Fibroblast of skin of left quadriceps (primary cell): ENCODE measurements around the gene TMEM106C.

Source experiments
- DNase-seq, 2 experiments: peaks; one replicate each; pipeline ENCODE4 v3.0.0-alpha.2; 2013; ENCODE audit warnings: low read depth in 2 of 2

Gene TMEM106C

GRCh38 chr12:47963340-47964040 lies at the start of gene TMEM106C:
Gene TMEM106C, plus strand, starts transcription at chr12:47963596. Its CDS starts 641 bp downstream, at chr12:47964237.
- peak; percentile 74 to 75 for DNase-seq

DNA sequence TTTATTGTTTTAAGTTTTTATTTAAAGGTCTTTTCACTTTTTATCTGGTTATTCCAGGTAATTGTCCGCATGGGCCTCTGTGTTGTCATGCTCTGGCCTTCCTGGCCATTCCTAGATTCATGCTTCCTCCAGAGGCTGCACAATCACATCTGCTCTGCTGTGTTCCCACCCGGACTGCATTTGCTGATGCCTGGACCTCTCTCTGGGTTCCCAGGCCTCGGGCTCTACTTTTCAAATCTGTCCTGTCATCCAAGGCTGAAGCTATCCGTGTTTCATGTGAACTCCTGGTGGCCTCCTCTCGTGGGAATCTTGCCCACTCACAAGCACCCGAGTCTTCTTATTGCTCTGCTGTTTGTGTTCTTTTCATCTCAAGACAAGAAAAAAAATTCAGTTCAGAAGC lies 42.5 kb upstream of the TMEM106C start:
- no peak for DNase-seq

DNA sequence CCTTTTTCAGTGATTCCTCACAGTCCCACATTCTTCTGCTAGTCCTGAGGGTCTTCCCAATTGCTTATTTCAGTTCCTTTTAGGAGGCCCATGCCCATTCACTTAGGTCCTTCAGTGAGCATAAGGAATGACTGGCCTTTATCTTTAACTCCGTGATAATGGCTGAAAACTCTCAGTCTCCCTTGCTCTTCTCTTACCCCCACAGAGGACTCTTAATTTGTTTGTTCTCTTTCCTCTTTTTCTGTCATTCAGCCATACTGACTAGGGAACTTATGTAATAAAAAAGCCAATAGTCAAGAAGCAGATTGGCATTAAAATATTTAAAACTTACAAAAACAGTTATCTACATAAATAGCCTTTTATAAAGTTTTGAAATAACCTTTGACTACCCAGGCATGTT lies 41.5 kb upstream of the TMEM106C start:
- DNase-seq: no peak

DNA sequence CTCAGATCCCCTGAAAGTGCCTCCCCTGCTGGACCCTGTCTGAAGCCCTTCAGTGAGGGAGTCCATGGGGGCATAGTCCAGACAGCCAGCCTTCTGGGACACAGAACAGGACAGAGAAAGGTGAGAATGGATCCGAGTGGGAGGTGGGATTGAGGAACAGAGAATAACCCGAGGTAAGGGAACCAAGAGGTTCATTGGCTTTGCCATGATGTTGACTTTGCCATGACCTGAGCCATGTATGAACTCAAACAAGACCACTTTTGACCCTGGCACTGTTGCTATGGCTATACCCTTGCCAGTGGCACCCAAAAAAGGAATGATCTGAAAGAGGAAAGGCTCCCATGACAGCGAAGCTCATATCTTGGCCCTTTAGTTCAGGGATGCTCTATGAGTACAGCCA lies 36.0 kb upstream of the TMEM106C start:
- DNase-seq: no peak

DNA sequence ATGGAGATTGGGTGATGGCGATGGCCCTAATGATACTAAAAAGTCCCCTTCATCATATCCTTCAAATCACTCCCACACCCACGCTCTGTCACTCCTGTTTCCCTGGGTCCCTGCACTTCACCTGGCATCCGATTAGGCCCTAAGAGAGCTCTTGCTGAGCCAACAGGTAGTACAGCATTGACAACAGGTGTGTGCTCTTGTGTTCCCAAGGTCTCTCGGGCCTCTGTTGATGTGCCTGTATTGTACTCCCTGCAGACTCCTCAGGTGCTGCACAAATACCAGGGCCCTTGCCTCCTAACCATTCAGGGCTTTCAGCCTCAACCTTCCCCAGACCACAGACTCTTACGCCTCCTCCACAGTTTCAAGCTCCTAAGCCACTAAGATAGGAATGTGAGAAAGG lies 32.8 kb upstream of the TMEM106C start:
- no peak for DNase-seq

DNA sequence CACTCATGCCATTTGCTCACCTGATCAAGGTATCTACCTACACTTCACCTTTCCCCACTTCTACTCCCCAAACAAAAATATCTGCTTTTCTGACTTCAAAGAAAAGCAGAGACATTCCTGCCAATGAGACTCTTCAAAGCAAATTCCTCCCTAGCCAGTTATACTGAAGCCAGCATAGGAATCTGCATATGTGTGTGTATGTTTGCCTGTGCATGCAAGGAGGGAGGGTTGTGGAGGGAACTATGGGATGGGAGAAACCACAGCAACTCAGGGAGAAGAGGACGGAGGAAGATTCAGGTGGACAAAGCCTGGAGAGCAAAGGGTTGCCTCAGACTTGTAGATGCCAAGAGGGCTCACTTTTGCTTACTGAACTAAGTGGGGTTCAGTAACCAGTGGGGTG lies 32.2 kb upstream of the TMEM106C start:
- DNase-seq: no peak

- peak; percentile 46 to 51 for DNase-seq
Measured at GRCh38 chr12:47935184-47935583, 28.2 kb upstream of the TMEM106C start.

DNA sequence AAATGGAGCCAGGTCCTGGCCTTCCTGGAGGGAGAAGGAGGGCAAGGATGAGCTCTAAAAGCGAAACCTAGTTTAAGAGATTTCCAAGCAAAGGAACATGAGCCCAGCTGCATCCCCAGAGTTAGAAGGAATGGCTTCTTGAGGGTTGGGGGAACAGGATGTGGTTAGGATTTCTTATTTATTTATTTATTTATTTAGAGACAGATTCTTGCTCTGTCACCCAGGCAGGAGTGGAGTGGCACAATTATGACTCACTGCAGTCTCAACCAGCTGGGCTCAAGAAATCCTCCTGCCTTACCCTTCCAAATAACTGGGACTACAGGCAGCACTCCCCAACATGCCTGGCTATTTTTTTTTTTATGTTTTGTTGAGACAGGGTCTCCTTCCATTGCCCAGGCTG lies 25.3 kb upstream of the TMEM106C start:
- no peak for DNase-seq

- DNase-seq: no peak
Measured at GRCh38 chr12:47938594-47938993, 24.8 kb upstream of the TMEM106C start.

- DNase-seq: no peak
Measured at GRCh38 chr12:47939009-47939601, 24.3 kb upstream of the TMEM106C start.

GRCh38 chr12:47940773-47941474 lies 22.5 kb upstream of the TMEM106C start:
- DNase-seq: no peak

DNA sequence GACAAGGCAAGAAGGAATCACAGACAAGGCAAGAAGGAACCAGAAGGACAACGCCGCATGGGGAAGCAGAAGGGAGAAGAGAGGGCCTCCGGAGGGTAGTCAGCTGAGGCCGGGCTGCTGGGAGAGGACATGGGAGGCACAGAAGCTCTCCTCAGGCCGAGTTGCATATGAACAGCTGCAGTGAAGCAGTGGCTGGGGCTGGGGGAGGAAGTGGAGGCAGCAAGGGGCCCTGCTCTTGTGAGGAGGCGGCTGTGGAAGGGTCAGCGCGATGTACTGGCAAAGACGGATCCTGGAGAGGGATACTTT lies 22.0 kb upstream of the TMEM106C start:
- no peak for DNase-seq

GRCh38 chr12:47941871-47942613 lies 21.4 kb upstream of the TMEM106C start:
- no peak for DNase-seq

DNA sequence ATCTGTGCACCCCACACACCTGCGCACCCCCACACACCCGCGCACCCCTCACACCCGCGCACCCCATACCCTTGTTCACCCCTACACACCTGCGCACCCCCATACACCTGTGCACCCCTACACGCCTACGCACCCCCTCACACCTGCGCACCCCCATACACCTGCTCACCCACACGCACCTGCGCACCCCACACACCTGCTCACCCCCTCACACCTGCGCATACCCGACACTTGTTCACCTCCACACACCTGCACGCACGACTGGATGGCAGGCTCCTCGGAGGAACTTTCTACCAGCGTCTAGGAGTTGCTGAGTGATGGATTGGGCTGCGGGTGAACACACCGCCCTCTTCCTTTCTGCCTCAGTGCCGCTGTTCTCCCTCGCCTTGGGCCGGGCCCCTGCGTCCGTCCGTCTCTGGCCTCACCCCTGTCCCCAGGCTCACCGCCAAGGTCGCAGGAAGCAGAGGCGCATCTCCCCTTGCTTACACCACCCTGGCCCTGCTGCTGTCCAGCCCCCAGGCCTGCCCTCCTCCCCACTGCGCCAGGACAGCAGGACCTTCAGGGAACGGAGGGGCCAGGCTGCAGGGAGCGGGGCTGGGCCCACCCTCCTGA lies 20.7 kb upstream of the TMEM106C start:
- no peak for DNase-seq

GRCh38 chr12:47943623-47944340 lies 19.6 kb upstream of the TMEM106C start:
- no peak for DNase-seq

DNA sequence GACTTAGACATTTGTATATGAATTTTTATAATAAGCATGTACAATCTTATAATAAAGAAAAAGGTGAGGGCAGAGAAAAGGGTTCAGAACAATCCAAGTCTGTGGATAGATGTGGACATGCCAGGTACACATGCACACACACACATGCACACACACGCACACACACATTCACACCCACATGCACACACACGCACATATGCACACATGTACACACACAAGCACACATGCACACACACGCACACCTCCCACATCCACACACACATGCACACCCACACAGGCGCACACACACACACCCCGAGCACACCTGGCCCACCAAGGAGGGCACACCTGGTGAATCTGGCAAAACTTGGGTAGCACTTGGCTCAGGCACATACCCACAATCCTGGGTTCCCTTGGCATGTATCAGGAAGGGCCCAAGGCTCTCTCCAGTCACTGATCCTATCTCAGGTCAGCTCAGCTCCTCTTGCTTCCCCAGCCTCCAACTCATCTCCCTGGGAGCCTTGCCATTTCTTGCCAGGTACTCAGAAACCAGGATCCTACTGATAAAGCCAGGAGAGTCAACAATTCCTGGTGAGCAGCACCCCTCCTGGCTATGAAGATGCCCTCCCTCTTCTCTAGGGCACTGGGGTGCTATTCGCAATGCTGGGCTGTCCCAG lies 18.6 kb upstream of the TMEM106C start:
- no peak for DNase-seq

DNA sequence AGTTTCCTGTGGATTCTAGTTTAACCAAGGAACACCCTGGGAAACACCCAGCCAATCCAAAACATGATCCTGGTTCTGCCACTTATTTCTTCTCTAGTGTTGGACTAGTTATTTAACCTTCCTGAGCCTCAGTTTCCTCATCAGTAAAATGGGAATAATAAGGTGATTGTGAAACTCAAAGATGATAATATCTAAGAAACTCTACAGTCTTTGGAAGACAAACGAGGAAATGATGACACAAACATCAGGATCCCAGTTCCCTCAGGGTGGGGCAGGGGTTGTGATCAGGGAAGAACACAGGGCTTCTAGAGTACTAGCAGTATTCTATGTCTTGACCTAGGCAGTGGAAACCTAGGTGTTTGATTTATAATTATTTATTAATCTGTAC lies 18.1 kb upstream of the TMEM106C start:
- DNase-seq: no peak

GRCh38 chr12:47946413-47947323 lies 16.7 kb upstream of the TMEM106C start:
- no peak for DNase-seq

- DNase-seq: no peak
Measured at GRCh38 chr12:47947341-47947740, 16.1 kb upstream of the TMEM106C start.
